Ovary (tissue), 9 donors: Measurements from ENCODE around the gene TPCN2. TPM values are rescaled to one million over a fixed set of nuclear protein-coding genes. Genes with fewer than 3 reads are reported as not detected.

Source experiments
- DNase-seq, 5 donors: peaks; one replicate each; pipeline ENCODE4 v3.0.0-alpha.2; 2019 to 2020
- H3K27ac ChIP-seq, 2 donors: fragments of 200-600 bp; one replicate each; pipeline versions ENCODE4 v1.5.1 to v1.8.0; 2019 to 2022
- H3K27me3 ChIP-seq: fragments of 200-600 bp; one replicate; pipeline ENCODE4 v1.8.0; 2022
- H3K36me3 ChIP-seq: fragments of 200-600 bp; sonication (generic); one replicate; pipeline ENCODE4 v1.5.1; 2019
- H3K4me1 ChIP-seq: one replicate; pipeline ENCODE4 v1.8.1; 2013; ENCODE audit warnings: mild to moderate bottlenecking, moderate library complexity; ENCODE audit not compliant: insufficient read depth
- H3K4me3 ChIP-seq: fragments of 200-600 bp; sonication (generic); one replicate; pipeline ENCODE4 v1.5.1; 2017
- H3K9me3 ChIP-seq, 2 donors: fragments of 200-600 bp in 1 of 2; sonication (generic) in 1 of 2; one replicate each; pipeline versions ENCODE4 v1.5.1 to v1.8.1; 2013 to 2019; ENCODE audit warnings: mild to moderate bottlenecking in 1 of 2, moderate library complexity in 1 of 2
- EP300 ChIP-seq: sonication (generic); formaldehyde crosslinking; IDR thresholded peaks from one replicate; pipeline ENCODE4 v1.6.1; 2017; ENCODE audit warnings: antibody characterized with exemption
- POLR2A ChIP-seq: fragments of 450-650 bp; IDR thresholded peaks from one replicate; pipeline ENCODE4 v1.6.1; 2017; ENCODE audit warnings: antibody characterized with exemption, mild to moderate bottlenecking, moderate library complexity
- WGBS, 3 donors: extraction: QIAGEN DNeasy Blood & Tissue Kit in 1 of 3; methylation state at CpG; one replicate each; pipeline versions ENCODE4 v1.1.5 to v1.1.7; 2013 to 2017; 5-methylcytosine and 5-hydroxymethylcytosine counted together
- intact Hi-C, 4 donors: fragments of 100-400 bp; cut with DNase I; formaldehyde crosslinking; loops; one replicate each; pipeline versions ENCODE4 v1.11.0 to v1.15.1; 2022 to 2023
- polyA plus RNA-seq, 2 donors: library from polyadenylated mRNA; stranded (reverse); fragments of 200-250 nt in 1 of 2; fragments of 350-450 nt in 1 of 2; fragmentation: Illumina TruSeq in 1 of 2; extraction: RNeasy Lipid Tissue Mini Kit (QIAGEN cat#74804) in 1 of 2; gene quantifications; one replicate each; pipeline ENCODE4 v1.2.3, GENCODE V29; 2013 to 2014
- total RNA-seq, 7 donors: library from RNA; depleted of rRNA in 2 of 7; stranded (reverse); fragments of >200 nt in 2 of 7; fragmentation: NEBNext Ultra II Directional in 3 of 7; extraction: Animal tissue kit (Norgen Biotek cat#: 25700) in 3 of 7; gene quantifications; one replicate each; pipeline versions ENCODE4 v1.1.0 to v1.2.4, GENCODE V29; 2016 to 2023
- TF ChIP-seq, protein P1 (sequence below), 3 donors: fragments of 450-650 bp in 2 of 3; fragments of 200-600 bp in 1 of 3; IDR thresholded peaks; one replicate each; pipeline versions ENCODE4 v1.5.1 to v1.8.0; 2016 to 2022; ENCODE audit warnings: antibody characterized with exemption in 3 of 3, mild to moderate bottlenecking in 1 of 3
- donor health status: DM: no; HTN: no; CAD: no; lungs with moderate emphysema.
- donor health status: DM: no; HTN: no; CAD: no.
- donor health status: Bipolar disorder and iron deficiency.
- donor health status: DM: yes; HTN: yes; CAD: no.
- donor health status: DM: no; HTN: no; CAD: no.
- donor health status: DM: yes; HTN: yes; CAD: no.

The TPCN2 gene
- total and polyA plus RNA-seq, 9 donors = 6.5 to 35.7 (median 23.3) TPM

DNA sequence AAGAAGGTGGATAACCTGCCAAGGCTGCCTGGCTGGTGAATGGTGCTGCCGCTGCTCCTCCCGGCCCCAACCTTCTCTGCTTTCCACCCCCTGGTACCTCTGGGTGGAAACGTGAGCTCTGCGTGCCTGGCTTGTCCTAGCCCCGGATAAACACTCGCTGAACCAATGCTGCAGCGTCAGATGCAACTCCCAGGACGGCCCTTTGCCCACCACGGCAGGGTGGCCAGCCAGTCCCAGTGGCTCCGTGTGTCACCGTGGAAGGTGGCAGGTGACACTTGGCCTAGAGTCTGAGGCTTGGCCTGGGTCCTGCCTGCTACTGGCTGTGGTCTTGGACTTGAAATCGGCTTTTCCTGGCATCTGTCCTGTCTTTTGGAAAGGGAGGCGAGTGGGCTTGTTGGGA, 47.7 kb downstream of the TPCN2 start:
- Histone ChIP-seq H3K4me1 (peaks cover 2% of the 10 kb centered on the region), H3K27me3 (no peaks in the 10 kb centered on the region), H3K36me3 (no peaks in the 10 kb centered on the region), H3K27ac (no peak overlapping the region), H3K9me3 (no peaks in the 10 kb centered on the region), H3K4me3 (no peak overlapping the region)
- no peak for DNase-seq
- WGBS, 3 donors = 86 to 90% (median 90%) methylated on average over 13 of the region's 13 CpGs
- TF ChIP-seq POLR2A (no peak), EP300 (no peak)
- TF ChIP-seq, protein P1, sequence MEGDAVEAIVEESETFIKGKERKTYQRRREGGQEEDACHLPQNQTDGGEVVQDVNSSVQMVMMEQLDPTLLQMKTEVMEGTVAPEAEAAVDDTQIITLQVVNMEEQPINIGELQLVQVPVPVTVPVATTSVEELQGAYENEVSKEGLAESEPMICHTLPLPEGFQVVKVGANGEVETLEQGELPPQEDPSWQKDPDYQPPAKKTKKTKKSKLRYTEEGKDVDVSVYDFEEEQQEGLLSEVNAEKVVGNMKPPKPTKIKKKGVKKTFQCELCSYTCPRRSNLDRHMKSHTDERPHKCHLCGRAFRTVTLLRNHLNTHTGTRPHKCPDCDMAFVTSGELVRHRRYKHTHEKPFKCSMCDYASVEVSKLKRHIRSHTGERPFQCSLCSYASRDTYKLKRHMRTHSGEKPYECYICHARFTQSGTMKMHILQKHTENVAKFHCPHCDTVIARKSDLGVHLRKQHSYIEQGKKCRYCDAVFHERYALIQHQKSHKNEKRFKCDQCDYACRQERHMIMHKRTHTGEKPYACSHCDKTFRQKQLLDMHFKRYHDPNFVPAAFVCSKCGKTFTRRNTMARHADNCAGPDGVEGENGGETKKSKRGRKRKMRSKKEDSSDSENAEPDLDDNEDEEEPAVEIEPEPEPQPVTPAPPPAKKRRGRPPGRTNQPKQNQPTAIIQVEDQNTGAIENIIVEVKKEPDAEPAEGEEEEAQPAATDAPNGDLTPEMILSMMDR (IDR thresholded peaks at IDR 0.05) = no peak
- intact Hi-C loops = no loop called here

DNA sequence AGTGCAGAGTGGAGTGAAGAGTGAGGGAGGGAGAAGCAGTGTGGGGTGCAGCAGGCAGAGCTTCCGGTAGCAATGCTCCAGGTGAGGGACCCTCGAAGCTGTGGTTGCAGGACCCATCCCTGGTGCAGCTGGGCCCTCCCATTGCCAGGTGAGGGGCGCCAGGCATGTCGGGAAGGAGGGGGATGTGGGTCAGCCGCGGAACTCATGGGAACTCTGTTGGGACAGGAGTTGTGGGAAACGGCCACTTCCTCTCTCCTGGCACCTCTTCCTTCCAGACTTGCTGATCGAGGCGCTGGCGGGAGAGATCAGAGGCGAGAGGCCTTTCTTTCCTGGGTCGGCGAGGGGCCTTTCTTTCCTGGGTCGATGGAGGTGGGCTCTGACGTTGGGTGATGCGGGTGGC, 48.5 kb downstream of the TPCN2 start:
- Histone ChIP-seq H3K36me3 (no peaks in the 10 kb centered on the region), H3K9me3 (no peaks in the 10 kb centered on the region), H3K27ac (no peak overlapping the region), H3K4me1 (peaks cover 4% of the 10 kb centered on the region), H3K4me3 (no peak overlapping the region), H3K27me3 (no peaks in the 10 kb centered on the region)
- 64 to 77% (median 71%) methylated on average over 16 of the region's 16 CpGs for WGBS, 3 donors
- no peak for DNase-seq
- TF ChIP-seq, protein P1 (IDR thresholded peaks at IDR 0.05) = no peak
- no peak for TF ChIP-seq EP300
- intact Hi-C loops = no loop called here

DNA sequence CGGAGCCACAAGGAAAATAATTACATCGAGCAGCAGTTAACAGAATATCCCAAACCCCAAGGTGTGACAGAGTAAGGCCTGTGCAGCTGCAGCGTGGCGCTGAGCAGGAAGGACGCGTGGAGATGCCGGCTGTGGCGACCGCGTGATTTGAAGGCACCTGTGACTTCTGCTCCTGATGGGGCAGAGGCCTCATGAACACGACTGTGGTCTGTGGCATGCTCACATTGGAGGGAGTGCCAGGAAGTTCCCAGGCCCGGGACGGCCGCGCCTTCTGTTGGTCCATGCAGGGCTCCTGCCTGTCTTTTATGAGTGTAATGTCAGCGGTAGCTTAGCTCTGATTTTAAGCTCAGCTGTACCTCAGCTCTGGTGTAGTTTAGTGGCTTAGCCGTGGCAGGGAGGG, 50.4 kb downstream of the TPCN2 start:
- Histone ChIP-seq H3K36me3 (no peaks in the 10 kb centered on the region), H3K4me1 (peaks cover 3% of the 10 kb centered on the region), H3K27ac (no peak overlapping the region), H3K4me3 (no peak overlapping the region), H3K9me3 (no peaks in the 10 kb centered on the region), H3K27me3 (no peaks in the 10 kb centered on the region)
- DNase-seq = no peak
- intact Hi-C loops = no loop called here
- whole genome bisulfite sequencing, 3 donors = 68 to 72% (median 72%) methylated on average over 17 of the region's 17 CpGs
- no peak for TF ChIP-seq EP300
- TF ChIP-seq POLR2A = no peak
- TF ChIP-seq, protein P1 (IDR thresholded peaks at IDR 0.05) = no peak

DNA sequence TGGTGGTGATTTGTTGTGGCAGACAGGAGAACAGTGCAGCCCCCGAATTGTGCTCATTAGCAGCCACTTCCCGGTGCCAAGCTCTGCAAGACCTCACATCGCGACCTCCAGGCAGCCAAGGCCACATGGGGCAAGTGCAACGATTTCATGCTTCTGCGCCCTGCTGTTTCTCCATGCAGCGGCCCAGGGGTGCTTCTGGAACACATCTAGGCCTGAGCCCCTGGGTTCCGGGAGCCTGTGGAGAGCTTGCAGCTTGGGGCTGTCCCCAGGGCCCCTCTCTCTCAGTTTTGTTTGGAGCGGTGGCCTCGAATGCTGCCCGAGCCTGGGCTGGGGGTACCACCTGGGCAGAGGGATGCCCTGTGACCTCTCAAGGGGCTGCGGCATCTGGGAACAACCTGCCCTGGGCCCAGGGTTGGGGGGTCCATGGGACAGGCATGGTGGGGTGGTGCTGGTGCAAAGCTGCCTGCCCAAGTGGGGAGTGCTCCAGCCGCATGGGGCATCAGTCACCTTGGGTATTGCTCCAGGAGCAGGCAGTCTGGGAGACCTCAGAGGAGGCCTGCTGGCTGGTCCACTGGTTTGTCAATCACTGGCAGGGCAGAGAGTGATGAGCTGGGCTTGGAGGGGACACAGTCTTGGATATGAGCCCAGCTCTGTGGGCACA, 51.9 kb downstream of the TPCN2 start:
- H3K4me3 ChIP-seq = no peak overlapping the region
- H3K36me3 ChIP-seq = no peaks in the 10 kb centered on the region
- no peak overlapping the region for H3K27ac ChIP-seq
- peaks cover 3% of the 10 kb centered on the region for H3K4me1 ChIP-seq
- intact Hi-C loops = loop anchor here (1.0 to 10.0 kb wide), 3 partner anchors 542 to 544 kb away; partner anchors contain the start of gene CCND1 (in 3 of the 4)
- DNase-seq = no peak
- no peaks in the 10 kb centered on the region for H3K27me3 ChIP-seq
- WGBS, 3 donors = 45 to 59% (median 54%) methylated on average over 12 to 13 of the region's 13 CpGs
- TF ChIP-seq EP300 = no peak
- TF ChIP-seq, protein P1 (IDR thresholded peaks at IDR 0.05) = no peak
- no peak for TF ChIP-seq POLR2A
- no peaks in the 10 kb centered on the region for H3K9me3 ChIP-seq
